Omental fat pad (tissue), 4 donors: Measurements from ENCODE around the gene CER1. TPM values are rescaled to one million over a fixed set of nuclear protein-coding genes. Genes with fewer than 3 reads are reported as not detected.

ENCODE experiments used
- ATAC-seq: fragments of 150-250 bp; one replicate; pipeline ENCODE4 v1.9.1; 2016; ENCODE audit warnings: mild to moderate bottlenecking, moderate library complexity; ENCODE audit not compliant: low FRiP score
- DNase-seq: peaks from one replicate; pipeline ENCODE4 v3.0.0-alpha.2; 2019; ENCODE audit warnings: low spot score
- total RNA-seq, 4 donors: library from RNA; depleted of rRNA; stranded (reverse); fragments of >200 nt; gene quantifications; one replicate each; pipeline ENCODE4 v1.1.0, GENCODE V29; 2016
- TF ChIP-seq, protein P1 (sequence below), 3 donors: fragments of 450-650 bp; IDR thresholded peaks; one replicate each; pipeline ENCODE4 v1.5.1; 2016 to 2017; ENCODE audit warnings: antibody characterized with exemption in 3 of 3, mild to moderate bottlenecking in 3 of 3, moderate library complexity in 2 of 3

CER1 gene
- total RNA-seq, 4 donors from 2014 or later = 0.37 TPM; not detected in 3

DNA sequence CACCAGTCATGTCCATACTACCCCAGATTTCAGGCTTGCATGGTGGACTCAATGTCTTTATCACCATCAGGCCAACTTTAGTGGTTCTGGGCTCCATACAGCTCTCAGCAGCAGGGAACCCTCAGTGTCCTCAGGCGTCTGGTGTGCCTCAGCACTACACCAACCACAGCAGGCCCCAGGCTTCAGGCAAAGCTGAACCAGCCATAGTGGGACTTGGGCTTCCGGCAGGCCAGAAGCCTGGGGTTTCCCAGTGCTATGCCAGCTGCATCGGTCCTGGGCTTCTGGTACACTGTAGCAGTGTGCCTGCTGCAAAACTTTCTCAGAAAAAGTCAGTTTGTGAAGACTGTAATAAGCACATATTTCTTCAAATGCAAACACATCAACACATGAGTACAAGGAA is 18.3 kb downstream of the CER1 start:
- ATAC-seq (no peak), DNase-seq (no peak)
- TF ChIP-seq, protein P1, sequence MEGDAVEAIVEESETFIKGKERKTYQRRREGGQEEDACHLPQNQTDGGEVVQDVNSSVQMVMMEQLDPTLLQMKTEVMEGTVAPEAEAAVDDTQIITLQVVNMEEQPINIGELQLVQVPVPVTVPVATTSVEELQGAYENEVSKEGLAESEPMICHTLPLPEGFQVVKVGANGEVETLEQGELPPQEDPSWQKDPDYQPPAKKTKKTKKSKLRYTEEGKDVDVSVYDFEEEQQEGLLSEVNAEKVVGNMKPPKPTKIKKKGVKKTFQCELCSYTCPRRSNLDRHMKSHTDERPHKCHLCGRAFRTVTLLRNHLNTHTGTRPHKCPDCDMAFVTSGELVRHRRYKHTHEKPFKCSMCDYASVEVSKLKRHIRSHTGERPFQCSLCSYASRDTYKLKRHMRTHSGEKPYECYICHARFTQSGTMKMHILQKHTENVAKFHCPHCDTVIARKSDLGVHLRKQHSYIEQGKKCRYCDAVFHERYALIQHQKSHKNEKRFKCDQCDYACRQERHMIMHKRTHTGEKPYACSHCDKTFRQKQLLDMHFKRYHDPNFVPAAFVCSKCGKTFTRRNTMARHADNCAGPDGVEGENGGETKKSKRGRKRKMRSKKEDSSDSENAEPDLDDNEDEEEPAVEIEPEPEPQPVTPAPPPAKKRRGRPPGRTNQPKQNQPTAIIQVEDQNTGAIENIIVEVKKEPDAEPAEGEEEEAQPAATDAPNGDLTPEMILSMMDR (IDR thresholded peaks at IDR 0.05) = no peak

- no peak for ATAC-seq
- TF ChIP-seq, protein P1 (IDR thresholded peaks at IDR 0.05) = no peak
- no peak for DNase-seq
Observed at GRCh38 chr9:14702200-14702720, 20.3 kb downstream of the CER1 start.

GRCh38 chr9:14693251-14693861 is 29.2 kb downstream of the CER1 start, which contains the start of gene ZDHHC21:
Gene ZDHHC21 (minus strand): TSS chr9:14693432. CDS start chr9:14674340, 19,092 bp downstream.
- TF ChIP-seq, protein P1 (IDR thresholded peaks at IDR 0.05) = no peak
- DNase-seq = no peak
- peak; percentile 87 for ATAC-seq

DNA sequence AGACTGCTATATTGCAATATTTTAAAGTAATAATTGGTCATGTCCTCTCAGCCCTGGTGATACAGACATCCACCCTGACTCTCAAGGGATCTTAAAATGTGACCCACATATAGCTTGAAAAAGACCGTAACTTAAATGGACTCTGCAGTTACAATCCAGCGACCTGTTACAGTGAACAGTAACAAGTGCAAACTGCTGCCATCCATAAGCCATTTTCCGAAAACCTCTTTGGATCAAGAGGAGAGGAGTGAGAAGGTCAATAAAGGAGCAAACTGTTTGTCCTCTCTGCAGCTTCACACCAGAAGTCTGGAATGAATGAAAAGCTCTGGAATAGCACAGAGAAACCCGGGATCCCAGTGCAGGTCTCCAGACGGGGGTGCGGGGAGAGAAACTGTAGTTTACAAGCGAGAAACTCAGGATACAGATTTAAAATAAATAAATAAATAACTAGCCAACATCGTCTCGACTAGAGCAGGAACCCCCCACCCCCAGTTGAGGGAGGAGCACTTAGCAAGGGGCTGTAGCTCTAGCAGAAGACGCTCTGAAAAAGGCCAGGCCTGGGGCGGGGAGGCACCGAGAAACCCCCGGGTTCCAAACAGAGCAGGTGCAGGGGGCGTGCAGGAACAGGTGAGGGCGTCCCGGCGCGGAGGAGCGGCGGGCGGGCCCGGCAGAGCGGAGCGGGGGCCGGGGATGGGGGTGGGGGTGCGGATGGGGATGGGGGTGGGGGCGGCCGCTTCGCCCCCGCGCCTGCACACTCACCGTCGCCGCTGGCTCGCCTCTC is 29.9 kb downstream of the CER1 start:
- TF ChIP-seq, protein P1 (IDR thresholded peaks at IDR 0.05) = no peak
- peak; percentile 63 for ATAC-seq
- DNase-seq = no peak

DNA sequence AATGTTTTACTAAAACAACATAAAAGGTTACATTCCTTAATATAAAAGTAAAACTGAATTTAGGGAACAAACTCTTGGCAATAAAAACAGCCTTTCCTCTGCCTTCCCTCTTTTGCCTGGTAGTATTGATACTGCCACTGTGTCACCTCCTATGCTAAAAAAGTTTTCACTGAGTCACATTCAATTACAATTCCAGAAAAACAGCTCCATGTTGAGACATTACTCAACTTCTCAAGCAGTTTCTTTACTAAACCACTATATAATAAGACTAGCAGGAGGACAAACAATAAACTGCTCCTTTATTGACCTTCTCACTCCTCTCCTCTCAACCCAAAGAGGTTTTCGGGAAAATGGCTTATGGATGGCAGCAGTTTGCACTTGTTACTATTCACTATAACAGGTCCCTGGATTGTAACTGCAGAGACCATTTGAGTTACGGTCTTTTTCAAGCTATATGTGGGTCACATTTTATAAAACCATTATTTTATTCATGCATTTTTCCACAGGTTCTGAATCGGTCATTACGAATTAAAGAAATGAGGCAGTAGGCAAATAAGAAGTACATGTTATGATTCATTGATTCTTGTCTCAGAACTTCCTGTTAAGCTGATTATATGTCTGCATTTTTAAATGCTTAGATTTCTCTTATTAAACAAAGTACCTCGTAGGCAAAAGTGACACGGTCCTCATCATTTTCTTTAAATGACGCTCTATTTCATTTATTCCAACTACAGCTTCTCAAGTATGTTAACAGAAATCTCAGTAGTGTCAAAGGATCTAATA is 31.4 kb downstream of the CER1 start:
- ATAC-seq (no peak), DNase-seq (no peak)
- TF ChIP-seq, protein P1 (IDR thresholded peaks at IDR 0.05) = no peak

DNA sequence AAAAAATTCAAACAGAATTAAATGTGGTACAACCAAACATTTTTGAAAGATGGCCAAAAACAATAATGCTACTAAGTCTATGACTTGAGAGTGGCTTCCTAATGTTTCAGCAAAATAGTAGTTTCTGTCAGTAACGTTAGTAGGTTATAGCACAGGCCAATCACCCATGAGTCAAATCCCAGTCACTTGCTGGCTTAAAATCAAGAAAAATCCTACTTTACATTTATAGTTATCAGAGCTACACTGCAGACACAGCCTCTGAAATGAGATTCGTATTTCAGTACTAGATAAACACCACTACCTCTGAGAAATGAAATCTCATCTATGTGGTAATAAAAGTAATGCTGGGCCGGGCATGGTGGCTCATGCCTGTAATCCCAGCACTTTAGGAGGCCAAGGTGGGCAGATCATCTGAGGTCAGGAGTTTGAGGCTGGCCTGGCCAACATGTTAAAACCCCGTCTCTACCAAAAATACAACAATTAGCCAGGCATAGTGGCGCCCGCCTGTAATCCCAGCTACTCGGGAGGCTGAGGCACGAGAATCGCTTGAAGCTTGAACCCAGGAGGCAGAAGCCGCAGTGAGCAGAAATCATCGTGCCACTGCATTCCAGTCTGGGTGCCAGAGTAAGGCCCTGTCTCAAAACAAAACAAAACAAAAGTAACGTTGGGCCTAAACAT is 35.4 kb downstream of the CER1 start:
- ATAC-seq (no peak), DNase-seq (no peak)
- TF ChIP-seq, protein P1 (IDR thresholded peaks at IDR 0.05) = no peak
